Body of pancreas (tissue), 4 donors: ENCODE measurements around the gene F8.

ENCODE experiments used
- CTCF ChIP-seq, 7 experiments: fragments of 450-650 bp in 4 of 7; fragments of 200-600 bp in 3 of 7; sonication (generic) in 3 of 7; IDR thresholded peaks; one replicate each; pipeline ENCODE4 v1.5.1; 2016 to 2019; ENCODE audit warnings: antibody characterized with exemption in 7 of 7
- POLR2A ChIP-seq, 3 donors: fragments of 450-650 bp; IDR thresholded peaks; one replicate each; pipeline ENCODE4 v1.6.1; 2016; ENCODE audit warnings: antibody characterized with exemption in 3 of 3, mild to moderate bottlenecking in 2 of 3

GRCh38 chrX:154805696-154806091 lies 216.8 kb downstream of the F8 start:
- no peak for TF ChIP-seq CTCF (IDR thresholded peaks at IDR 0.05)
- TF ChIP-seq POLR2A (IDR thresholded peaks at IDR 0.05), result no peak
